HEK293 (cell line): ENCODE data around the gene ABCC10.

Experiments
- CTCF ChIA-PET: fragments of 350-600 bp; formaldehyde crosslinking; extraction: SDS; loops from one replicate; lab custom pipeline; 2021; ENCODE audit warnings: antibody characterized with exemption; lab: Yijun Ruan, JAX
- POLR2A ChIA-PET: fragments of 300-600 bp; formaldehyde crosslinking; extraction: SDS; loops from one replicate; lab custom pipeline; 2020; ENCODE audit warnings: antibody characterized with exemption, inconsistent platforms; lab: Yijun Ruan, JAX
- H3K27ac ChIP-seq: fragments of 200-500 bp; sonication (Bioruptor generic); 2 replicates; pipeline ENCODE4 v1.5.1; 2014; ENCODE audit warnings: low read depth, low read length, control low read depth, inconsistent platforms; ENCODE audit errors: extremely low read depth
- H3K36me3 ChIP-seq, 2 experiments: fragments of 200-500 bp in 1 of 2; sonication (Bioruptor generic) in 1 of 2; 1 replicate in 1 of 2; 2 replicates in 1 of 2; pipeline ENCODE4 v1.5.1; 2014 to 2017; ENCODE audit warnings: inconsistent platforms in 2 of 2, low read length in 2 of 2; ENCODE audit not compliant: control insufficient read depth in 2 of 2, insufficient read depth in 1 of 2
- H3K4me1 ChIP-seq: fragments of 200-500 bp; sonication (Bioruptor generic); 2 replicates; pipeline ENCODE4 v1.5.1; 2014; ENCODE audit warnings: mild to moderate bottlenecking, low read length, inconsistent platforms; ENCODE audit not compliant: control insufficient read depth, insufficient read depth
- H3K4me3 ChIP-seq: 2 replicates; pipeline ENCODE4 v1.5.1; 2011; ENCODE audit warnings: low read depth, mild to moderate bottlenecking, control low read depth, low read length, moderate library complexity
- H3K9me3 ChIP-seq: fragments of 200-500 bp; sonication (Bioruptor generic); 2 replicates; pipeline ENCODE4 v1.5.1; 2014; ENCODE audit warnings: low read depth, low read length, inconsistent platforms; ENCODE audit not compliant: control insufficient read depth, insufficient read depth
- BCL11A ChIP-seq: fragments of 450-650 bp; formaldehyde crosslinking; IDR thresholded peaks from 2 replicates; pipeline ENCODE4 v1.5.1; 2016; ENCODE audit warnings: low read depth, missing biosample characterization, missing genetic modification characterization
- GFI1B ChIP-seq: fragments of 450-650 bp; formaldehyde crosslinking; IDR thresholded peaks from 2 replicates; pipeline ENCODE4 v1.5.1; 2016; ENCODE audit warnings: missing biosample characterization, missing genetic modification characterization
- GLIS1 ChIP-seq: fragments of 450-650 bp; formaldehyde crosslinking; IDR thresholded peaks from 2 replicates; pipeline ENCODE4 v1.5.1; 2016; ENCODE audit warnings: missing biosample characterization, missing genetic modification characterization
- OVOL3 ChIP-seq: fragments of 450-650 bp; formaldehyde crosslinking; IDR thresholded peaks from 2 replicates; pipeline ENCODE4 v1.5.1; 2016; ENCODE audit warnings: missing biosample characterization, missing genetic modification characterization
- SALL2 ChIP-seq: fragments of 450-650 bp; formaldehyde crosslinking; IDR thresholded peaks from 2 replicates; pipeline ENCODE4 v1.5.0; 2017; ENCODE audit warnings: missing biosample characterization, mild to moderate bottlenecking, missing genetic modification characterization, borderline replicate concordance
- ZNF214 ChIP-seq: fragments of 450-650 bp; formaldehyde crosslinking; IDR thresholded peaks from 2 replicates; pipeline ENCODE4 v1.5.1; 2017; ENCODE audit warnings: missing biosample characterization, mild to moderate bottlenecking, missing genetic modification characterization, borderline replicate concordance
- ZNF514 ChIP-seq: fragments of 450-650 bp; formaldehyde crosslinking; IDR thresholded peaks from 2 replicates; pipeline ENCODE4 v1.5.1; 2016; ENCODE audit warnings: missing biosample characterization, missing genetic modification characterization
- ZNF548 ChIP-seq: fragments of 450-650 bp; formaldehyde crosslinking; IDR thresholded peaks from 2 replicates; pipeline ENCODE4 v1.5.1; 2016; ENCODE audit warnings: missing biosample characterization, missing genetic modification characterization
- ZNF558 ChIP-seq: fragments of 450-650 bp; formaldehyde crosslinking; IDR thresholded peaks from 2 replicates; pipeline ENCODE4 v1.5.1; 2016; ENCODE audit warnings: missing biosample characterization, missing genetic modification characterization
- TF ChIP-seq, protein P1 (sequence below): fragments of 450-650 bp; formaldehyde crosslinking; IDR thresholded peaks from 2 replicates; pipeline ENCODE4 v1.5.1; 2016; ENCODE audit warnings: missing biosample characterization, missing genetic modification characterization, borderline replicate concordance
- TF ChIP-seq, protein P2 (sequence below): fragments of 450-650 bp; formaldehyde crosslinking; IDR thresholded peaks from 2 replicates; pipeline ENCODE4 v1.5.1; 2016; ENCODE audit warnings: missing biosample characterization, missing genetic modification characterization
- TF ChIP-seq, protein P3 (sequence below): fragments of 450-650 bp; formaldehyde crosslinking; IDR thresholded peaks from 2 replicates; pipeline ENCODE4 v1.5.1; 2017; ENCODE audit warnings: missing biosample characterization, missing genetic modification characterization
- TF ChIP-seq, protein P4 (sequence below): fragments of 450-650 bp; formaldehyde crosslinking; optimal IDR thresholded peaks from 2 replicates; pipeline ENCODE3; 2016; ENCODE audit warnings: missing biosample characterization, mild to moderate bottlenecking, missing genetic modification characterization
- TF ChIP-seq, protein P5 (sequence below): fragments of 450-650 bp; formaldehyde crosslinking; IDR thresholded peaks from 2 replicates; pipeline ENCODE4 v1.5.1; 2016; ENCODE audit warnings: missing biosample characterization, missing genetic modification characterization, low read depth
- TF ChIP-seq, protein P6 (sequence below): fragments of 450-650 bp; formaldehyde crosslinking; IDR thresholded peaks from 2 replicates; pipeline ENCODE4 v1.5.1; 2016; ENCODE audit warnings: missing biosample characterization, missing genetic modification characterization
- TF ChIP-seq, protein P7 (sequence below): fragments of 450-650 bp; formaldehyde crosslinking; IDR thresholded peaks from 2 replicates; pipeline ENCODE4 v1.5.1; 2016; ENCODE audit warnings: missing biosample characterization, missing genetic modification characterization
- TF ChIP-seq, protein P8 (sequence below): fragments of 450-650 bp; formaldehyde crosslinking; IDR thresholded peaks from 2 replicates; pipeline ENCODE4 v1.5.1; 2016; ENCODE audit warnings: missing biosample characterization, missing genetic modification characterization

ABCC10 gene

DNA sequence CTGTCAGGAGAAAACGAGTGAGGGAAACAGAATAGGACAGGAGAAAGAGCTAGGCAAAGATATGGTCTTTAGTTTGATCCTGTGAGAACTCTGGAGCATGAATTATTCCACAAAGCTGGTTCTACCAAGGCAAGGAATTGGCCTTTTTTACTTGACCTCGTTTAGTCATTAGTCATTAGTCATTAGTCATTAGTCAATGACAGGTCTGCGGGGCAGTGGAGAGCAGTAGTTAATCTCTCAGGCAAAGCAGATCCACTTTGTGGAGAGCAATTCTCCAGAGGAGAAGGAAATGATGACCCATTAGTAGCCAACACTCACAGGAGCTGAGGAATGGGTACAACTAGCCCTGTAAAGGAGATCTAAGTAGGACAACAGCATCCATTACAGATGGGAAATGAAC, 22.0 kb upstream of the ABCC10 start (continued):
- TF ChIP-seq, protein P1, sequence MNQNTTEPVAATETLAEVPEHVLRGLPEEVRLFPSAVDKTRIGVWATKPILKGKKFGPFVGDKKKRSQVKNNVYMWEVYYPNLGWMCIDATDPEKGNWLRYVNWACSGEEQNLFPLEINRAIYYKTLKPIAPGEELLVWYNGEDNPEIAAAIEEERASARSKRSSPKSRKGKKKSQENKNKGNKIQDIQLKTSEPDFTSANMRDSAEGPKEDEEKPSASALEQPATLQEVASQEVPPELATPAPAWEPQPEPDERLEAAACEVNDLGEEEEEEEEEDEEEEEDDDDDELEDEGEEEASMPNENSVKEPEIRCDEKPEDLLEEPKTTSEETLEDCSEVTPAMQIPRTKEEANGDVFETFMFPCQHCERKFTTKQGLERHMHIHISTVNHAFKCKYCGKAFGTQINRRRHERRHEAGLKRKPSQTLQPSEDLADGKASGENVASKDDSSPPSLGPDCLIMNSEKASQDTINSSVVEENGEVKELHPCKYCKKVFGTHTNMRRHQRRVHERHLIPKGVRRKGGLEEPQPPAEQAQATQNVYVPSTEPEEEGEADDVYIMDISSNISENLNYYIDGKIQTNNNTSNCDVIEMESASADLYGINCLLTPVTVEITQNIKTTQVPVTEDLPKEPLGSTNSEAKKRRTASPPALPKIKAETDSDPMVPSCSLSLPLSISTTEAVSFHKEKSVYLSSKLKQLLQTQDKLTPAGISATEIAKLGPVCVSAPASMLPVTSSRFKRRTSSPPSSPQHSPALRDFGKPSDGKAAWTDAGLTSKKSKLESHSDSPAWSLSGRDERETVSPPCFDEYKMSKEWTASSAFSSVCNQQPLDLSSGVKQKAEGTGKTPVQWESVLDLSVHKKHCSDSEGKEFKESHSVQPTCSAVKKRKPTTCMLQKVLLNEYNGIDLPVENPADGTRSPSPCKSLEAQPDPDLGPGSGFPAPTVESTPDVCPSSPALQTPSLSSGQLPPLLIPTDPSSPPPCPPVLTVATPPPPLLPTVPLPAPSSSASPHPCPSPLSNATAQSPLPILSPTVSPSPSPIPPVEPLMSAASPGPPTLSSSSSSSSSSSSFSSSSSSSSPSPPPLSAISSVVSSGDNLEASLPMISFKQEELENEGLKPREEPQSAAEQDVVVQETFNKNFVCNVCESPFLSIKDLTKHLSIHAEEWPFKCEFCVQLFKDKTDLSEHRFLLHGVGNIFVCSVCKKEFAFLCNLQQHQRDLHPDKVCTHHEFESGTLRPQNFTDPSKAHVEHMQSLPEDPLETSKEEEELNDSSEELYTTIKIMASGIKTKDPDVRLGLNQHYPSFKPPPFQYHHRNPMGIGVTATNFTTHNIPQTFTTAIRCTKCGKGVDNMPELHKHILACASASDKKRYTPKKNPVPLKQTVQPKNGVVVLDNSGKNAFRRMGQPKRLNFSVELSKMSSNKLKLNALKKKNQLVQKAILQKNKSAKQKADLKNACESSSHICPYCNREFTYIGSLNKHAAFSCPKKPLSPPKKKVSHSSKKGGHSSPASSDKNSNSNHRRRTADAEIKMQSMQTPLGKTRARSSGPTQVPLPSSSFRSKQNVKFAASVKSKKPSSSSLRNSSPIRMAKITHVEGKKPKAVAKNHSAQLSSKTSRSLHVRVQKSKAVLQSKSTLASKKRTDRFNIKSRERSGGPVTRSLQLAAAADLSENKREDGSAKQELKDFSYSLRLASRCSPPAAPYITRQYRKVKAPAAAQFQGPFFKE (tag by site-specific recombination) = no peak
- TF ChIP-seq OVOL3 (no peak), GLIS1 (tag by site-specific recombination) (no peak), ZNF558 (tag by site-specific recombination) (no peak), ZNF514 (tag by site-specific recombination) (no peak)
- TF ChIP-seq, protein P2, sequence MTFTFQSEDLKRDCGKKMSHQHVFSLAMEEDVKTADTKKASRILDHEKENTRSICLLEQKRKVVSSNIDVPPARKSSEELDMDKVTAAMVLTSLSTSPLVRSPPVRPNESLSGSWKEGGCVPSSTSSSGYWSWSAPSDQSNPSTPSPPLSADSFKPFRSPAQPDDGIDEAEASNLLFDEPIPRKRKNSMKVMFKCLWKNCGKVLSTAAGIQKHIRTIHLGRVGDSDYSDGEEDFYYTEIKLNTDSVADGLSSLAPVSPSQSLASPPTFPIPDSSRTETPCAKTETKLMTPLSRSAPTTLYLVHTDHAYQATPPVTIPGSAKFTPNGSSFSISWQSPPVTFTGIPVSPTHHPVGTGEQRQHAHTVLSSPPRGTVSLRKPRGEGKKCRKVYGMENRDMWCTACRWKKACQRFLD (tag by site-specific recombination) = no peak
- TF ChIP-seq, protein P3, sequence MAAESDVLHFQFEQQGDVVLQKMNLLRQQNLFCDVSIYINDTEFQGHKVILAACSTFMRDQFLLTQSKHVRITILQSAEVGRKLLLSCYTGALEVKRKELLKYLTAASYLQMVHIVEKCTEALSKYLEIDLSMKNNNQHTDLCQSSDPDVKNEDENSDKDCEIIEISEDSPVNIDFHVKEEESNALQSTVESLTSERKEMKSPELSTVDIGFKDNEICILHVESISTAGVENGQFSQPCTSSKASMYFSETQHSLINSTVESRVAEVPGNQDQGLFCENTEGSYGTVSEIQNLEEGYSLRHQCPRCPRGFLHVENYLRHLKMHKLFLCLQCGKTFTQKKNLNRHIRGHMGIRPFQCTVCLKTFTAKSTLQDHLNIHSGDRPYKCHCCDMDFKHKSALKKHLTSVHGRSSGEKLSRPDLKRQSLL (tag by site-specific recombination) = no peak
- TF ChIP-seq, protein P4, sequence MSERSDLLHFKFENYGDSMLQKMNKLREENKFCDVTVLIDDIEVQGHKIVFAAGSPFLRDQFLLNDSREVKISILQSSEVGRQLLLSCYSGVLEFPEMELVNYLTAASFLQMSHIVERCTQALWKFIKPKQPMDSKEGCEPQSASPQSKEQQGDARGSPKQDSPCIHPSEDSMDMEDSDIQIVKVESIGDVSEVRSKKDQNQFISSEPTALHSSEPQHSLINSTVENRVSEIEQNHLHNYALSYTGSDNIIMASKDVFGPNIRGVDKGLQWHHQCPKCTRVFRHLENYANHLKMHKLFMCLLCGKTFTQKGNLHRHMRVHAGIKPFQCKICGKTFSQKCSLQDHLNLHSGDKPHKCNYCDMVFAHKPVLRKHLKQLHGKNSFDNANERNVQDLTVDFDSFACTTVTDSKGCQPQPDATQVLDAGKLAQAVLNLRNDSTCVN (tag by site-specific recombination) = no peak

DNA sequence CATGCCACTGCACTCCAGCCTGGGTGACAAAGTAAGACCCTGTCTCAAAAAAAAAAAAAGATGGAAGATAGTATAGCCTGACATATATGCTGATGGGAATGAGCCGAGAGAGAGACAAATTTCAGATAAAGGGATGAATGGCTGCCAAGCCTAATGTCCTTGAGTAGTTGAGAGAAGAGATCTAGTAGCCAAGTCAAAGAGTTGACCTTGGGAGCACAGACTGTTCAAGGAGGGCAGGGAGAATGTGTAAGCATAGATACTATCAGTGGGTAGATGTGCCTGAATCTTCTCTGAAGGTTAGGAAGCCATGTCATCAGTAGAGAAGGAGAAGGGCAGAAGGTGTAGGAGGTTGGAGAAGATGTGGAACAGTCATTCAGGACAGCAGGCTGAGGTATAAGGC, 20.0 kb upstream of the ABCC10 start:
- CTCF ChIA-PET = no interaction called here
- H3K9me3 ChIP-seq = no peaks in the 10 kb centered on the region
- H3K4me1 ChIP-seq = no peaks in the 10 kb centered on the region
- no peak overlapping the region for H3K4me3 ChIP-seq
- peaks cover 0 to 66% of the 10 kb centered on the region in 2 experiments; a peak in 1 of 3 replicates for H3K36me3 ChIP-seq
- no peak overlapping the region for H3K27ac ChIP-seq
- POLR2A ChIA-PET = no interaction called here
- TF ChIP-seq, protein P5, sequence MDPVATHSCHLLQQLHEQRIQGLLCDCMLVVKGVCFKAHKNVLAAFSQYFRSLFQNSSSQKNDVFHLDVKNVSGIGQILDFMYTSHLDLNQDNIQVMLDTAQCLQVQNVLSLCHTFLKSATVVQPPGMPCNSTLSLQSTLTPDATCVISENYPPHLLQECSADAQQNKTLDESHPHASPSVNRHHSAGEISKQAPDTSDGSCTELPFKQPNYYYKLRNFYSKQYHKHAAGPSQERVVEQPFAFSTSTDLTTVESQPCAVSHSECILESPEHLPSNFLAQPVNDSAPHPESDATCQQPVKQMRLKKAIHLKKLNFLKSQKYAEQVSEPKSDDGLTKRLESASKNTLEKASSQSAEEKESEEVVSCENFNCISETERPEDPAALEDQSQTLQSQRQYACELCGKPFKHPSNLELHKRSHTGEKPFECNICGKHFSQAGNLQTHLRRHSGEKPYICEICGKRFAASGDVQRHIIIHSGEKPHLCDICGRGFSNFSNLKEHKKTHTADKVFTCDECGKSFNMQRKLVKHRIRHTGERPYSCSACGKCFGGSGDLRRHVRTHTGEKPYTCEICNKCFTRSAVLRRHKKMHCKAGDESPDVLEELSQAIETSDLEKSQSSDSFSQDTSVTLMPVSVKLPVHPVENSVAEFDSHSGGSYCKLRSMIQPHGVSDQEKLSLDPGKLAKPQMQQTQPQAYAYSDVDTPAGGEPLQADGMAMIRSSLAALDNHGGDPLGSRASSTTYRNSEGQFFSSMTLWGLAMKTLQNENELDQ = no peak
- TF ChIP-seq GFI1B (tag by site-specific recombination) = no peak
- no peak for TF ChIP-seq ZNF214
- TF ChIP-seq BCL11A (tag by site-specific recombination) = no peak
- TF ChIP-seq, protein P6, sequence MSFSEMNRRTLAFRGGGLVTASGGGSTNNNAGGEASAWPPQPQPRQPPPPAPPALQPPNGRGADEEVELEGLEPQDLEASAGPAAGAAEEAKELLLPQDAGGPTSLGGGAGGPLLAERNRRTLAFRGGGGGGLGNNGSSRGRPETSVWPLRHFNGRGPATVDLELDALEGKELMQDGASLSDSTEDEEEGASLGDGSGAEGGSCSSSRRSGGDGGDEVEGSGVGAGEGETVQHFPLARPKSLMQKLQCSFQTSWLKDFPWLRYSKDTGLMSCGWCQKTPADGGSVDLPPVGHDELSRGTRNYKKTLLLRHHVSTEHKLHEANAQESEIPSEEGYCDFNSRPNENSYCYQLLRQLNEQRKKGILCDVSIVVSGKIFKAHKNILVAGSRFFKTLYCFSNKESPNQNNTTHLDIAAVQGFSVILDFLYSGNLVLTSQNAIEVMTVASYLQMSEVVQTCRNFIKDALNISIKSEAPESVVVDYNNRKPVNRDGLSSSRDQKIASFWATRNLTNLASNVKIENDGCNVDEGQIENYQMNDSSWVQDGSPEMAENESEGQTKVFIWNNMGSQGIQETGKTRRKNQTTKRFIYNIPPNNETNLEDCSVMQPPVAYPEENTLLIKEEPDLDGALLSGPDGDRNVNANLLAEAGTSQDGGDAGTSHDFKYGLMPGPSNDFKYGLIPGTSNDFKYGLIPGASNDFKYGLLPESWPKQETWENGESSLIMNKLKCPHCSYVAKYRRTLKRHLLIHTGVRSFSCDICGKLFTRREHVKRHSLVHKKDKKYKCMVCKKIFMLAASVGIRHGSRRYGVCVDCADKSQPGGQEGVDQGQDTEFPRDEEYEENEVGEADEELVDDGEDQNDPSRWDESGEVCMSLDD (tag by site-specific recombination) = no peak
- TF ChIP-seq SALL2 (tag by site-specific recombination) = no peak
- no peak for TF ChIP-seq ZNF548
- TF ChIP-seq, protein P7, sequence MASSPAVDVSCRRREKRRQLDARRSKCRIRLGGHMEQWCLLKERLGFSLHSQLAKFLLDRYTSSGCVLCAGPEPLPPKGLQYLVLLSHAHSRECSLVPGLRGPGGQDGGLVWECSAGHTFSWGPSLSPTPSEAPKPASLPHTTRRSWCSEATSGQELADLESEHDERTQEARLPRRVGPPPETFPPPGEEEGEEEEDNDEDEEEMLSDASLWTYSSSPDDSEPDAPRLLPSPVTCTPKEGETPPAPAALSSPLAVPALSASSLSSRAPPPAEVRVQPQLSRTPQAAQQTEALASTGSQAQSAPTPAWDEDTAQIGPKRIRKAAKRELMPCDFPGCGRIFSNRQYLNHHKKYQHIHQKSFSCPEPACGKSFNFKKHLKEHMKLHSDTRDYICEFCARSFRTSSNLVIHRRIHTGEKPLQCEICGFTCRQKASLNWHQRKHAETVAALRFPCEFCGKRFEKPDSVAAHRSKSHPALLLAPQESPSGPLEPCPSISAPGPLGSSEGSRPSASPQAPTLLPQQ (tag by site-specific recombination) = no peak
- TF ChIP-seq, protein P8, sequence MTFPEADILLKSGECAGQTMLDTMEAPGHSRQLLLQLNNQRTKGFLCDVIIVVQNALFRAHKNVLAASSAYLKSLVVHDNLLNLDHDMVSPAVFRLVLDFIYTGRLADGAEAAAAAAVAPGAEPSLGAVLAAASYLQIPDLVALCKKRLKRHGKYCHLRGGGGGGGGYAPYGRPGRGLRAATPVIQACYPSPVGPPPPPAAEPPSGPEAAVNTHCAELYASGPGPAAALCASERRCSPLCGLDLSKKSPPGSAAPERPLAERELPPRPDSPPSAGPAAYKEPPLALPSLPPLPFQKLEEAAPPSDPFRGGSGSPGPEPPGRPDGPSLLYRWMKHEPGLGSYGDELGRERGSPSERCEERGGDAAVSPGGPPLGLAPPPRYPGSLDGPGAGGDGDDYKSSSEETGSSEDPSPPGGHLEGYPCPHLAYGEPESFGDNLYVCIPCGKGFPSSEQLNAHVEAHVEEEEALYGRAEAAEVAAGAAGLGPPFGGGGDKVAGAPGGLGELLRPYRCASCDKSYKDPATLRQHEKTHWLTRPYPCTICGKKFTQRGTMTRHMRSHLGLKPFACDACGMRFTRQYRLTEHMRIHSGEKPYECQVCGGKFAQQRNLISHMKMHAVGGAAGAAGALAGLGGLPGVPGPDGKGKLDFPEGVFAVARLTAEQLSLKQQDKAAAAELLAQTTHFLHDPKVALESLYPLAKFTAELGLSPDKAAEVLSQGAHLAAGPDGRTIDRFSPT (tag by site-specific recombination) = no peak
